MCF 10A (cell line): Measurements from ENCODE around the gene VNN1. TPM values are rescaled to one million over a fixed set of nuclear protein-coding genes. Genes with fewer than 3 reads are reported as not detected.

Experiments used
- BruUV-seq: library from RNA; stranded (reverse); fragments of 400-500 nt; replicated peaks from 2 replicates; lab custom pipeline; 2021; lab: Mats Ljungman, UMichigan
- CTCF ChIA-PET: fragments of 300-600 bp; sonication (Branson Sonifier 250); formaldehyde crosslinking; extraction: SDS; loops from one replicate; lab custom pipeline; 2021; ENCODE audit warnings: antibody characterized with exemption, inconsistent platforms; lab: Yijun Ruan, JAX
- POLR2A ChIA-PET: fragments of 300-600, 350-650 bp; sonication (Branson Sonifier 250); formaldehyde crosslinking; extraction: SDS; loops from one replicate; lab custom pipeline; 2020; ENCODE audit warnings: antibody characterized with exemption, inconsistent platforms; lab: Yijun Ruan, JAX
- DNase-seq: peaks from one replicate; pipeline ENCODE4 v3.0.0-alpha.2; 2018; ENCODE audit not compliant: unreplicated experiment
- H3K27ac Mint-ChIP-seq: one replicate; pipeline ENCODE4 v1.8.0; 2022; ENCODE audit warnings: mild to moderate bottlenecking, low read depth, mixed read lengths; ENCODE audit not compliant: unreplicated experiment
- H3K27me3 Mint-ChIP-seq: one replicate; pipeline ENCODE4 v1.8.0; 2022; ENCODE audit warnings: mixed read lengths; ENCODE audit not compliant: insufficient read depth, unreplicated experiment
- H3K36me3 Mint-ChIP-seq: one replicate; pipeline ENCODE4 v1.8.0; 2022; ENCODE audit warnings: mild to moderate bottlenecking, moderate library complexity, mixed read lengths; ENCODE audit not compliant: insufficient read depth, unreplicated experiment
- H3K4me1 Mint-ChIP-seq: one replicate; pipeline ENCODE4 v1.8.0; 2022; ENCODE audit warnings: mixed read lengths; ENCODE audit not compliant: insufficient read depth, unreplicated experiment
- H3K4me3 Mint-ChIP-seq: one replicate; pipeline ENCODE4 v1.8.0; 2022; ENCODE audit warnings: mild to moderate bottlenecking, moderate library complexity, mixed read lengths; ENCODE audit not compliant: unreplicated experiment
- H3K9me3 Mint-ChIP-seq: one replicate; pipeline ENCODE4 v1.8.0; 2022; ENCODE audit warnings: mixed read lengths; ENCODE audit not compliant: unreplicated experiment
- intact Hi-C: fragments of 100-400 bp; cut with micrococcal nuclease; formaldehyde crosslinking; loops from 2 replicates; pipeline ENCODE4 v1.14.1; 2022
- total RNA-seq: library from RNA; stranded (reverse); gene quantifications from 2 replicates; pipeline ENCODE4 v1.2.3, GENCODE V29; 2022
- TF ChIP-seq, protein P1 (sequence below): fragments of 200-600 bp; IDR thresholded peaks from one replicate; pipeline ENCODE4 v1.8.0; 2022; ENCODE audit warnings: antibody characterized with exemption, mild to moderate bottlenecking; ENCODE audit not compliant: unreplicated experiment

The VNN1 gene
- total RNA-seq, 1 experiment from 2014 or later: 3.5 TPM

DNA sequence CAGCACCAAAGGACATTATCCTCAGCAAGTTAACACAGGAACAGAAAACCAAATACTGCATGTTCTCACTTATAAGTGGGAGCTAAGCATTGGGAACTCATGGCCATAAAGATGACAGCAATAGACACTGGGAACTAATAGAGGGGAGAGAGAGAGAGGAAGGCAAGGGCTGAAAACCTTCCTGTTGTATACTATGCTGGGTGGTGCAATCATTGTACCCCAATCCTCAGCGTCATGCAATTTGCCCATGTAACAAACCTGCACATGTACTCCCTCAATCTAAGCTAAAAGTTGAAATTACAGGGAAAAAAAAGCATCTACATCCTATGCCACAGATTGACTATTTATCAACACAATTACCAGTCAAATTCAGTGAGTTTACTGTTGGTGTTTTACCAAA lies 20.0 kb upstream of the VNN1 start:
- Mint-ChIP-seq H3K4me1 (peaks cover 43% of the 10 kb centered on the region), H3K36me3 (no peaks in the 10 kb centered on the region), H3K27ac (peak overlapping the region; percentile 86), H3K9me3 (no peaks in the 10 kb centered on the region), H3K27me3 (no peaks in the 10 kb centered on the region), H3K4me3 (peak overlapping the region; percentile 59)
- TF ChIP-seq, protein P1, sequence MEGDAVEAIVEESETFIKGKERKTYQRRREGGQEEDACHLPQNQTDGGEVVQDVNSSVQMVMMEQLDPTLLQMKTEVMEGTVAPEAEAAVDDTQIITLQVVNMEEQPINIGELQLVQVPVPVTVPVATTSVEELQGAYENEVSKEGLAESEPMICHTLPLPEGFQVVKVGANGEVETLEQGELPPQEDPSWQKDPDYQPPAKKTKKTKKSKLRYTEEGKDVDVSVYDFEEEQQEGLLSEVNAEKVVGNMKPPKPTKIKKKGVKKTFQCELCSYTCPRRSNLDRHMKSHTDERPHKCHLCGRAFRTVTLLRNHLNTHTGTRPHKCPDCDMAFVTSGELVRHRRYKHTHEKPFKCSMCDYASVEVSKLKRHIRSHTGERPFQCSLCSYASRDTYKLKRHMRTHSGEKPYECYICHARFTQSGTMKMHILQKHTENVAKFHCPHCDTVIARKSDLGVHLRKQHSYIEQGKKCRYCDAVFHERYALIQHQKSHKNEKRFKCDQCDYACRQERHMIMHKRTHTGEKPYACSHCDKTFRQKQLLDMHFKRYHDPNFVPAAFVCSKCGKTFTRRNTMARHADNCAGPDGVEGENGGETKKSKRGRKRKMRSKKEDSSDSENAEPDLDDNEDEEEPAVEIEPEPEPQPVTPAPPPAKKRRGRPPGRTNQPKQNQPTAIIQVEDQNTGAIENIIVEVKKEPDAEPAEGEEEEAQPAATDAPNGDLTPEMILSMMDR: no peak
- POLR2A ChIA-PET: interaction anchor here (1.4 to 6.0 kb wide), 5 partner anchors 10 to 80 kb away, joined by 5 to 52 read pairs (median 37); partner anchors contain the start of gene RPS12
- peak; percentile 57 for DNase-seq
- BruUV-seq: no TSS peak
- intact Hi-C loops: loop anchor here (2.0 kb wide), 1 partner anchor 47 kb away; no protein-coding TSS in a partner anchor
- CTCF ChIA-PET: no interaction called here

DNA sequence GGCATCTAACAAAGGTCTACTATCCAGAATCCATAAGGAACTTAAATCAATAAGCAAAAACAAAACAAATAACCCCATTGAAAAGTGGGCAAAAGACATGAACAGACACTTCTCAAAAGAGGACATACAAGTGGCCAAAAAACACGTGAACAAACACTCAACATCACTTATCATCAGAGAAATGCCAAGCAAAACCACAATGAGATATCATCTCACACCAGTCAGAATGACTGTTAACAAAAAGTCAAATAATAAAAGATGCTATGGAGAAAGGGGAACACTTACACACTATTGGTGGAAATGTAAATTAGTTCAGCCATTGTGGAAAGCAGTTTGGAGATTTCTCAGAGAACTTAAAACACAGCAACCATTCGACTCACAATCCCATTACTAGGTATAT lies 19.4 kb upstream of the VNN1 start:
- BruUV-seq: no TSS peak
- no peaks in the 10 kb centered on the region for H3K27me3 Mint-ChIP-seq
- TF ChIP-seq, protein P1: no peak
- H3K36me3 Mint-ChIP-seq: no peaks in the 10 kb centered on the region
- POLR2A ChIA-PET: interaction anchor here (1.8 to 6.0 kb wide), 3 partner anchors 9 to 81 kb away, joined by 7 to 52 read pairs (median 38); partner anchors contain the start of gene RPS12
- intact Hi-C loops: no loop called here
- H3K4me3 Mint-ChIP-seq: peak overlapping the region; percentile 59
- peak overlapping the region; percentile 86 for H3K27ac Mint-ChIP-seq
- H3K9me3 Mint-ChIP-seq: no peaks in the 10 kb centered on the region
- CTCF ChIA-PET: interaction anchor here (0.9 kb wide), 1 partner anchor 63 kb away, joined by 3 read pairs; no protein-coding TSS in a partner anchor
- H3K4me1 Mint-ChIP-seq: peaks cover 46% of the 10 kb centered on the region
- no peak for DNase-seq

DNA sequence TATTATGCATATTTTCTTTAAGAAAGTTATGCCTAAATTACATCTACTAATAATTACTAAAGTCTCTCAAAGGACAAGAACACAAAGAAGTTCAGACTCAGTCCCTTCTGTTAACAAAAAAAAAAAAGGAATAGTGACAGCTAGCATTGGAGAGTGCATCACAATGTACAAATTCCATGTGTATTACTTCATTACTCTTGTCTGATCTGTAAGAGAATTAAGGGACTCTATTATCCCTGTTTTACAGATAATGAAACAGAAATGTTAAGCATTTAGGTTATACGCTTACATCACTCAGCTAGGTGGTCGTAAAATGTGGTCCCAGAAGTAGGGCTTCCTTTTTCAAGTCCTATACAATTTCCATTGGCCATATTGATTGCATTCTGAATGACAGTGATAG lies 17.2 kb upstream of the VNN1 start:
- TF ChIP-seq, protein P1: no peak
- no peak for DNase-seq
- no peaks in the 10 kb centered on the region for H3K36me3 Mint-ChIP-seq
- H3K4me3 Mint-ChIP-seq: no peak overlapping the region
- H3K4me1 Mint-ChIP-seq: peaks cover 28% of the 10 kb centered on the region
- no TSS peak for BruUV-seq
- H3K27me3 Mint-ChIP-seq: no peaks in the 10 kb centered on the region
- ChIA-PET CTCF (interaction anchor here (0.7 to 1.0 kb wide), 2 partner anchors 16 to 20 kb away, joined by 3 to 5 read pairs; no protein-coding TSS in a partner anchor), POLR2A (interaction anchor here (0.6 to 5.4 kb wide), 6 partner anchors 19 to 1347 kb away, joined by 3 to 38 read pairs (median 5); partner anchors contain the start of gene SLC18B1)
- intact Hi-C loops: no loop called here
- H3K9me3 Mint-ChIP-seq: no peaks in the 10 kb centered on the region
- H3K27ac Mint-ChIP-seq: peak overlapping the region; percentile 51

DNA sequence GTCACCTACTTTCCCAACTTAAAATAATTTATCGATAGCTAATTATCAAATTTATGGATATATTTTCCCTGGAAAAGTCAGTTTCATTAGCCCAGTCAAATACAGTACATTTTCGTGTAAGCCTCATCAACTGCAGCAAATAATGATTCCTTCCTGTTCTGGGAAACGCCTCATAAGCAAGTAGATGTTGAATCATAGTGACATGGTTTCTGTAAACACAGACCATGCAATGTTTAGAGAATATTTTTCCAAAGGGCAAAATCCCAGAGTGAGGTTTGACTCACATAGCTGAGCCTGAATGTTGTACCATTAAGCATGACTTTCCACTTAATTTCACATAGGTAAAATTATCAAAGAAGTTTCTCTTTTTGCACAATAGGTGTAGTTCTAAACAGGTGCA lies 16.7 kb upstream of the VNN1 start:
- Mint-ChIP-seq H3K4me3 (no peak overlapping the region), H3K27ac (peak overlapping the region; percentile 51), H3K4me1 (peaks cover 24% of the 10 kb centered on the region), H3K36me3 (no peaks in the 10 kb centered on the region), H3K9me3 (no peaks in the 10 kb centered on the region), H3K27me3 (no peaks in the 10 kb centered on the region)
- TF ChIP-seq, protein P1: no peak
- POLR2A ChIA-PET: interaction anchor here (0.6 to 5.4 kb wide), 5 partner anchors 20 to 68 kb away, joined by 3 to 38 read pairs (median 7); partner anchors contain the start of gene SLC18B1
- intact Hi-C loops: loop anchor here (1.0 kb wide), 1 partner anchor 34 kb away; no protein-coding TSS in a partner anchor
- CTCF ChIA-PET: interaction anchor here (1.0 kb wide), 1 partner anchor 15 kb away, joined by 3 read pairs; no protein-coding TSS in a partner anchor
- no TSS peak for BruUV-seq
- DNase-seq: peak; percentile 70
